Subcutaneous adipose tissue (tissue), 4 donors: Measurements from ENCODE around the gene CPA5. TPM values are rescaled to one million over a fixed set of nuclear protein-coding genes. Genes with fewer than 3 reads are reported as not detected.

Source experiments
- total RNA-seq, 4 donors: library from RNA; depleted of rRNA; stranded (reverse); fragments of >200 nt; gene quantifications; one replicate each; pipeline ENCODE4 v1.1.0, GENCODE V29; 2016
- TF ChIP-seq, protein P1 (sequence below): fragments of 450-650 bp; IDR thresholded peaks from one replicate; pipeline ENCODE4 v1.5.1; 2016; ENCODE audit warnings: low read depth, mild to moderate bottlenecking, control low read depth, antibody characterized with exemption, moderate library complexity

The CPA5 gene
- total RNA-seq, 4 donors from 2014 or later, result not detected

DNA sequence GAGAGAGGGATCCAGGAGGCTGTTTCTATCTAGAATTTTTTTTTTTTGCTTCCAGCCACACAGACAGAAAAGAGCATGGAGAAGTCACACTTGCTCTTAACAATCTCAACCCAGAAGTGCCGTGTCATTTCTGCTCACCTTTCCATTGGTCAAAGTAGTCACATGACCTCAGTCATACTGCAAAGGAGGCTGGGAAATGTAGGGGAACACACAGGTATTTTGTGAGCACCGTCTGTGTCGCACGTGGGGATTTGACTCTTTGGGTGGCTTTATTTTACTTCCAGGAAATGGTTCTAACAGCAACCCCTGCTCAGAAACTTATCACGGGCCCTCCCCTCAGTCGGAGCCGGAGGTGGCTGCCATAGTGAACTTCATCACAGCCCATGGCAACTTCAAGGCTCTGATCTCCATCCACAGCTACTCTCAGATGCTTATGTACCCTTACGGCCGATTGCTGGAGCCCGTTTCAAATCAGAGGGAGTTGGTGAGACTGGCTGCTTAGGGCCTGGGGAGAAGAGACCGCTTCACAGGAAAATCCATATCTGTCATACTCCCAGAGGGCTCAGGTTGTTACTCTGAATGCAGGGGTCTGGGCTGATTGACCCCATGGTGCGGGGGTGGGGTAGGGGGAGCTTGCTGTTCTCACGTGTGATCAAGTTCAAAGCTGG lies 22.6 kb downstream of the CPA5 start:
- TF ChIP-seq, protein P1, sequence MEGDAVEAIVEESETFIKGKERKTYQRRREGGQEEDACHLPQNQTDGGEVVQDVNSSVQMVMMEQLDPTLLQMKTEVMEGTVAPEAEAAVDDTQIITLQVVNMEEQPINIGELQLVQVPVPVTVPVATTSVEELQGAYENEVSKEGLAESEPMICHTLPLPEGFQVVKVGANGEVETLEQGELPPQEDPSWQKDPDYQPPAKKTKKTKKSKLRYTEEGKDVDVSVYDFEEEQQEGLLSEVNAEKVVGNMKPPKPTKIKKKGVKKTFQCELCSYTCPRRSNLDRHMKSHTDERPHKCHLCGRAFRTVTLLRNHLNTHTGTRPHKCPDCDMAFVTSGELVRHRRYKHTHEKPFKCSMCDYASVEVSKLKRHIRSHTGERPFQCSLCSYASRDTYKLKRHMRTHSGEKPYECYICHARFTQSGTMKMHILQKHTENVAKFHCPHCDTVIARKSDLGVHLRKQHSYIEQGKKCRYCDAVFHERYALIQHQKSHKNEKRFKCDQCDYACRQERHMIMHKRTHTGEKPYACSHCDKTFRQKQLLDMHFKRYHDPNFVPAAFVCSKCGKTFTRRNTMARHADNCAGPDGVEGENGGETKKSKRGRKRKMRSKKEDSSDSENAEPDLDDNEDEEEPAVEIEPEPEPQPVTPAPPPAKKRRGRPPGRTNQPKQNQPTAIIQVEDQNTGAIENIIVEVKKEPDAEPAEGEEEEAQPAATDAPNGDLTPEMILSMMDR, result no peak

DNA sequence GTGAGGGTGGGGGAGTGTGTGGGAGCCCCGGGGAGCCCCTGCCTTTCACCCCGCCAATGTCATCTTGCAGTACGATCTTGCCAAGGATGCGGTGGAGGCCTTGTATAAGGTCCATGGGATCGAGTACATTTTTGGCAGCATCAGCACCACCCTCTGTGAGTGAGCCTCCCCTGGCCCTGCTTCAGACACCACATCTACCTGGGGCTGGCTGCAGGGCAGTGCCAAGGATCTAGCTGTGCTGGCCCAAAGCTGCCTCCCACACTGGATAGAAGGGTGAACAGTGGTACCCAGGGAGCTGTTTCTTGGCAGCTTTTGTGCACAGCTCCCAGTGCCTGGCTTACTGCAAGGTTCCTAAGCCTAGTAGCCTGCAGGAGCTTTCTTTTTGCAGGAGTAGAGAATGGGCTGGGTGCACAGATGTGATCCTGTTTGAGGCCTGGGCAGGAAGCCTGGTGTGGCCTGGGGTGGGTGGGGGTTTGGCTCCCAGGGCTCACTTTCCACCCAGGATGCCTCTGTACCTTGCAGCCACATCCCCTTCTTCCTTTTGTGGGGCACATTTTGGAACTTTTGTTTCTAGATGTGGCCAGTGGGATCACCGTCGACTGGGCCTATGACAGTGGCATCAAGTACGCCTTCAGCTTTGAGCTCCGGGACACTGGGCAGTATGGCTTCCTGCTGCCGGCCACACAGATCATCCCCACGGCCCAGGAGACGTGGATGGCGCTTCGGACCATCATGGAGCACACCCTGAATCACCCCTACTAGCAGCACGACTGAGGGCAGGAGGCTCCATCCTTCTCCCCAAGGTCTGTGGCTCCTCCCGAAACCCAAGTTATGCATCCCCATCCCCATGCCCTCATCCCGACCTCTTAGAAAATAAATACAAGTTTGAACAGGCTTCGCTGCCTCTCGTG lies 23.5 kb downstream of the CPA5 start:
- TF ChIP-seq, protein P1, result no peak

GRCh38 chr7:130369110-130369711 lies 24.6 kb downstream of the CPA5 start:
- TF ChIP-seq, protein P1, result no peak

DNA sequence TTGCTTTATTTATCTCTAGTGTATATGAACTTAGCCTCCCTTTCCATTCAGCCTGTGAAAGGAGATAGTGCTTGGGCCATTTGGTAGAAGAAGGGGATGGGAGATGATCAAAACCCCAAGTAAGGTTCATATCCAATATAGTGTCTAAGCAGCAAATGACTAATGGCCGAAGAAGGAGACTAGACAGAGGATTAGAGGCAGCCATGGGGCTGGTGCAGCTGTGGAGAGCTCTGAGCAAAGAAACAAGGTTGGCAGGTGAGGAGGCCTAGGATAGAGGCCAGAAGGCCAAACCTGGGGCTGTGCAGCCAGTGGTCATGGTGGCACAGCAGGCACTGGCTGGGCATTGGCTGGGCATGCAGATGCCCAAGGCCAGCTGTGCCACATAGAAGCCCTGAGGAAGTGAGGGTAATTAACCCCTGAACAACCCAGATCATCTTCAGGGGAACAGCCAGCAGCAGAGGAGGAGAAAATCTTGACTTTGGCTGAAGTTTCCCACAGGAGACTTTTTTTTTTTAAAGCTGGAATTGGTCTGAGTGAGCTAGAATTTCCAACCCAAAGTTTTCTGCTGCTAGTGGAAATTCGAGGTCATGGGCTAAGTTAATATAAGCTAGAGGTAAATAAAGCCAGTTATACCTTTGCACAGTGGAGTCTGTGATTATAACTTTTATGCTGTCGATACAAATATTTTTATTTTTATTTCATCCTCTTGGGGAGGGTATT lies 25.4 kb downstream of the CPA5 start:
- TF ChIP-seq, protein P1, result no peak

DNA sequence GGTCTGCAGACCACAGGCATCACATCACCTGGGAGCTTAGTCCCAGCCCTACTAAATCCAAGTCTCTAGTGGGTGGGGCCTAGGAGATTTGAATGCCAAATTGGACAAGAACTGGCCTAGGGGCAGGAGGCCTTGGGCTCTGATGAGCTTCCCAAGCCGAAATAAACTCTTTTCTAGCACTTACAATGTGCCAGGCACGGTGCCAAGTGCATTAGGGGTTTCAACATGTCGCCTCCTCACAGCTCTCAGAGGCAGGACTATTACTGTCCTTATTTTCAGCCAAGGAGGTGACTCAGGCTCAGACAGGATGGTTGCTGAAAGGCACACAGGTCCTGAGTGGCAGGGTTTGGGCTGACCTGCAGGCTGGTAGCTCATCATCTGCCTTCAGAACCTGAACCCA lies 26.4 kb downstream of the CPA5 start:
- TF ChIP-seq, protein P1, result no peak

DNA sequence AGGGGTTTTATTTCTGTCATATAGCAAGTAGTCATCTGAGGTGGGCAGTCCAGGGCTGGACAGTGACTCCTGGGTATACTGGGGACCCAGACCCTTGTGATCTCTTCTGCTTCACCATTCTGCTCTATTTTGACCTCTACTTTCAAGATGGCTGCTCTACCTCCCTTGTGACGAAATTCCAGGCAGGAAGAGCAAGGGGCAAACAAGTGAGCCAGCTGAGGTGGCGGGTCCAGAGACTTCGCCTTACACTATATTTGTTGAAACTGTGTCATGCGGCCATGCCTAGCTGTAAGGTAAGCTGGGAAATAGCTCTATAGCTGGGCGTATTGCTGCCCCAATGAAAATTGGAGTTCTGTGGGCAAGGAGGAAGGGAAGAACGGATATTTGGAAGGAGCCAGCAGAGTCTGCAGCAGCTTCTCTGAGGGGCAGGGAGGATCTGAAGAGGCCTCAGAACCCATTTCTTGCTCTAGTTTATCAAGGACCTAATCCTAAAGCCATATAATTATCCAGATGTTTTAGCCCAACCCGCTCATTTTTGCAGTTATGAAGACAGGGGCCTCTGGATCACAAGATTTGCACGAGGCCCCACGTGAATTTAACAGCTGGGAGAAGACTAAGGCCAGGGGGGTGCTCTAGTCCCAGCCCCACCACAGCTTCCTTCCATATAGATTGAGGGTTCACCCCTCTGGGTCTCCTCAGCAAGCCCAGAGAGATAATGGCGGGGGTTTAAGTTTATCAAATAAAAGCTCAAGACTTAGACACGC lies 28.0 kb downstream of the CPA5 start:
- TF ChIP-seq, protein P1, result no peak
